ENCODE data around the gene ABCC8. TPM values are rescaled to one million over a fixed set of nuclear protein-coding genes. Genes with fewer than 3 reads are reported as not detected.

Gene ABCC8
- total RNA-seq, 1 experiment from 2014 or later = 2.4 TPM

GRCh38 chr11:17395978-17396377 lies 80.7 kb downstream of the ABCC8 start:
- no peak for TF ChIP-seq CTCF (conservative IDR thresholded peaks at IDR 0.05)
- no peak overlapping the region for H3T11ph ChIP-seq (ENCODE audit: low read length)
- no peak overlapping the region for H4K8ac ChIP-seq (replicated peaks; ENCODE audit: insufficient read length, low read depth, low read length)
- no peak overlapping the region for H3K4me2 ChIP-seq (ENCODE audit: insufficient read depth, insufficient read length, low read length)
- no peak overlapping the region for H3K9ac ChIP-seq (ENCODE audit: extremely low read depth, insufficient read length, low read length)
- H3K14ac ChIP-seq (ENCODE audit: insufficient read depth, low read length) = no peak overlapping the region
- H3K4me3 Mint-ChIP-seq = no peak overlapping the region
- no peak overlapping the region for H2BK12ac ChIP-seq (ENCODE audit: insufficient read length, low read depth, low read length)
- H2AK5ac ChIP-seq (ENCODE audit: insufficient read length, low read length) = no peak overlapping the region
- H3K23me2 ChIP-seq (ENCODE audit: insufficient read length, low read depth, low read length, poor library complexity, severe bottlenecking) = no peaks in the 10 kb centered on the region
- H3K4me1 Mint-ChIP-seq = peaks cover 2 to 4% of the 10 kb centered on the region in 2 experiments; a peak in 1 of 4 replicates
- H3K4me1 ChIP-seq (ENCODE audit: insufficient read depth, low read length) = no peaks in the 10 kb centered on the region
- H2BK120ac ChIP-seq (ENCODE audit: low read depth, low read length, poor library complexity, severe bottlenecking) = no peak overlapping the region
- no peak overlapping the region for H3K56ac ChIP-seq (ENCODE audit: insufficient read length, low read depth, low read length)
- no peak overlapping the region for H4K5ac ChIP-seq (ENCODE audit: insufficient read length, low read depth, low read length)
- H3K36me3 Mint-ChIP-seq (ENCODE audit: insufficient read depth in 1 of 3, low read depth in 3 of 3) = no peaks in the 10 kb centered on the region; a peak in 1 of 7 replicates
- no peaks in the 10 kb centered on the region for H3K9me3 Mint-ChIP-seq
- no peak overlapping the region for H2BK5ac ChIP-seq (ENCODE audit: insufficient read length, low read length)
- H3K27ac ChIP-seq (ENCODE audit: insufficient read length, low read depth, low read length) = no peak overlapping the region
- H4K20me1 ChIP-seq (ENCODE audit: control insufficient read depth, insufficient read depth, insufficient read length) = no peaks in the 10 kb centered on the region
- no peaks in the 10 kb centered on the region for H3K27me3 ChIP-seq (ENCODE audit: insufficient read depth, low read length)
- H2BK20ac ChIP-seq (ENCODE audit: low read depth, low read length, poor library complexity, severe bottlenecking) = no peak overlapping the region
- peaks cover 11% of the 10 kb centered on the region for H3K27me3 Mint-ChIP-seq (ENCODE audit: low read depth)
- no peak overlapping the region for H3K4ac ChIP-seq (ENCODE audit: low read depth, low read length)
- H3K9me3 ChIP-seq (ENCODE audit: control insufficient read depth, low read depth, low read length) = no peaks in the 10 kb centered on the region
- no peak overlapping the region for H2AFZ ChIP-seq (ENCODE audit: low read length)
- no peak overlapping the region for H2BK15ac ChIP-seq (ENCODE audit: low read depth, low read length)
- no peaks in the 10 kb centered on the region for H3K79me2 ChIP-seq (ENCODE audit: insufficient read depth, low read length)
- no peak overlapping the region for H3K23ac ChIP-seq (ENCODE audit: insufficient read length, low read depth, low read length)
- H3K27ac Mint-ChIP-seq = no peak overlapping the region
- H3K79me1 ChIP-seq (ENCODE audit: insufficient read depth, low read depth, low read length, poor library complexity, severe bottlenecking) = no peaks in the 10 kb centered on the region
- WGBS (ENCODE audit: extremely low coverage, insufficient read length, low lambda C conversion rate) = no CpG with 5 or more reads among the region's 6 CpGs
- no peak overlapping the region for H4K91ac ChIP-seq (ENCODE audit: insufficient read length, low read depth, low read length)
- no peak overlapping the region for H3K18ac ChIP-seq (ENCODE audit: insufficient read length, low read depth, low read length)
- DNase-seq = no peak

Measured in H9 (cell line).